GM10248 (cell line): ENCODE data around the gene PBXIP1.
"Not testable (repeated sequence)": the region's sequence is repeated elsewhere in the genome, so short reads cannot be mapped to it uniquely, and the experiment has no call there.

Experiments used
- CTCF ChIA-PET: fragments of 300-600 bp; sonication (Branson Sonifier 250); formaldehyde crosslinking; extraction: SDS; loops from one replicate; lab custom pipeline; 2021; ENCODE audit warnings: antibody characterized with exemption; lab: Yijun Ruan, JAX
- POLR2A ChIA-PET: fragments of 350-650 bp; sonication (Branson Sonifier 250); formaldehyde crosslinking; extraction: SDS; loops from one replicate; lab custom pipeline; 2020; ENCODE audit warnings: antibody characterized with exemption; lab: Yijun Ruan, JAX
- DNase-seq: peaks from one replicate; pipeline ENCODE4 v3.0.0; 2012; ENCODE audit errors: extremely low spot score
- CTCF ChIP-seq: IDR thresholded peaks from 2 replicates; pipeline ENCODE4 v1.5.1; 2012; ENCODE audit warnings: mild to moderate bottlenecking, low read depth; ENCODE audit errors: extremely low read depth, missing control alignments, control extremely low read depth

PBXIP1 gene

GRCh38 chr1:154910851-154911250 lies 45.0 kb downstream of the PBXIP1 start:
- ChIA-PET CTCF (interaction anchor here (0.9 to 1.7 kb wide), 5 partner anchors 11 to 351 kb away, joined by 3 to 8 read pairs (median 3); partner anchors contain the start of gene PBXIP1), POLR2A (interaction anchor here (1.5 kb wide), 1 partner anchor 11 kb away, joined by 3 read pairs; no protein-coding TSS in a partner anchor)
- DNase-seq = no peak

DNA sequence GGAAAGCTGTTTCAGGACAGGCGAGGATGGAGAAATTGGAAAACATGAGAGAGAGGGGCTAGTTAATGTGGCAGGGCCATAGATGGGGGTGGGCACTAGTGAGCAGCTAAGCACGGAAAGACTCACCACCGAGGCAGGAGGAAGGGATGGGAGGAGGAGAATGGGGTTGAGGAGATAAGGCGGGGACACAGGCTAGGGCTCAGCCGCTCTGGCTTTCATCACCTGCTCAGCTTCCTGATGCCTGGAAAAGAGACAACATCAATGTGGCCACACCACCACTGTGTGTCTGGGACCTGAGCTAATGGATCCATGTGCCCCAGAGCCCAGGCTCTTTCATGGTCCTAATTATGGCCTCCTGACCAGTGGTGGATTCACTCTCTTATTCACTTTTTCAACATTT lies 47.0 kb downstream of the PBXIP1 start:
- POLR2A ChIA-PET = no interaction called here
- TF ChIP-seq CTCF = no peak
- CTCF ChIA-PET = interaction anchor here (1.2 kb wide), 1 partner anchor 30 kb away, joined by 3 read pairs; no protein-coding TSS in a partner anchor
- DNase-seq = no peak

More at GRCh38 chr1:154910851-154911250, 45.0 kb downstream of the PBXIP1 start:
- no peak for TF ChIP-seq CTCF

DNA sequence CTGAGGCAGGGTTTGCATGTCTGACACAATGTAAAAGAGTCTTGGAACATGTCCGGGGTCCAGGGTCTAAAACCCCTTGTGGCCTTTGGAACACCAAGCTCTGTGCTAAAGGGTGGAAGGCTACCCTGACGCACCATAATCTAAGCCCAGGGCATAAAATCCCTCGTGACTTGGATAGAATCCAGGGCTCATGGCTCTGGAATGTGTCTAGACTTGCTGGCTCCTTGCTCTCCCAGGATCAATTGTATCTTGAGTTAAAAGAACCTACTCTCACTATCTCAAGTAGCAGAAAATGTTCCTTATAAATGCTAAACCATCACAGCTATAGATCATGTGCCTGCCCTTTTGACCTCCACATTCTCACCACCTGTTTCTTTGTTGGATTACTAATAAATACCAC lies 47.8 kb downstream of the PBXIP1 start:
- CTCF ChIA-PET = interaction anchor here (1.2 kb wide), 1 partner anchor 30 kb away, joined by 3 read pairs; no protein-coding TSS in a partner anchor
- POLR2A ChIA-PET, DNase-seq: not testable (repeated sequence)

DNA sequence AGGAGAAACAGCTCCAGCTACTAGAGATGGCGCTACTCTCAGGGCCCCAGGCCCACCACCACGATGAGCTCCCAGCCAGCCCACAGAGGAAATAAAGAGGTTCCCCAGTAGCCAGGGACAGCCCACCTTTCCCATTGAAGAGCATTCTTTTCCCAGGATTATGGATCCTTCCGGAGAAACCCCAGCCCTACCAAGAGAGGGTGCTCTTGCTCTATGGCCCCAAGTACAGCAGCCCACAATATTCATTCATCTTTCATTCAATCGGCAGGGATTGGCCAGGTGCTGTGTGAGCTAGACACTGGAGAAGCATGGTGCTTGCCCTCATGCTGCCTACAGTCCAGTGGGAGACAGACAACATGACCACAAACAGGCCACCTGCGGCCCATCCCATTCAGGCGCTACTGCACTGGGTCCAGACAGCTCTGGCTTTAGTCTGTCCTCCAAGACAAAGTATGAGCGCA lies 49.2 kb downstream of the PBXIP1 start:
- DNase-seq = no peak
- no peak for TF ChIP-seq CTCF
- ChIA-PET POLR2A (no interaction called here), CTCF (interaction anchor here (0.8 to 1.8 kb wide), 6 partner anchors 9 to 237 kb away, joined by 3 to 5 read pairs (median 3); no protein-coding TSS in a partner anchor)

DNA sequence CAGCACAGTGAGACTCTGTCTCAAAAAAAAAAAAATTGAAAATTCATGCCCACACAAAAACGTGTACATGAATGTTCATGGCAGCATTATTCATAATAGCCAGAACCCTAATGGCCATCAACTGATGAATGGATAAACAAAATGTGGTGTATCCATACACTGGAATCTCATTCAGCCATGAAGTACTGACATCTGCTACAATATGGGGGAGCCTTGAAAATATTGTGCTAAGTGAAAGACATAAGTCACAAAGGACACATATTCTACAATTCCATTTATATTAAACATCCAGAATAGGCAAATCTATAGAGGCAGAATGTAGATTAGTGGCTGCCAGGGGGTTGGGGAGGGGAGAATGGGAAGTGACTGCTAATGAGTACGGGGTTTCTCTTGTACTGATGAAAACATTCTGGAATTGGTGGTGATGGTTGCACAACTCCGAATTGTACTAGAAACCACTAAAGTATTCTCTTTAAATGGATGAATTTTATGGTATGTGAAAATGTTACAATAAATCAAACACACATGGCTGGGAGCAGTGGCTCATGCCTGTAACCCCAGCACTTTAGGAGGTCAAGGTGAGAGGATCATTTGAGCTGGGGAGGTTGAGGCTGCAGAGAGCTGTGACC lies 52.8 kb downstream of the PBXIP1 start:
- ChIA-PET POLR2A (no interaction called here), CTCF (no interaction called here)
- TF ChIP-seq CTCF = no peak
- no peak for DNase-seq

- ChIA-PET POLR2A (no interaction called here), CTCF (interaction anchor here (1.9 kb wide), 1 partner anchor 116 kb away, joined by 4 read pairs; no protein-coding TSS in a partner anchor)
- DNase-seq = no peak
- TF ChIP-seq CTCF = no peak
Measured at GRCh38 chr1:154901591-154901990, 54.3 kb downstream of the PBXIP1 start.

- no peak for DNase-seq
- TF ChIP-seq CTCF = no peak
- POLR2A ChIA-PET = no interaction called here
- CTCF ChIA-PET = no interaction called here
Measured at GRCh38 chr1:154899041-154899440, 56.9 kb downstream of the PBXIP1 start.
